GM21786 (cell line): ENCODE data around the gene WDR43.
"Not testable (repeated sequence)": the region's sequence is repeated elsewhere in the genome, so short reads cannot be mapped to it uniquely, and the experiment has no call there.

ENCODE experiments used
- ATAC-seq: cut with Tn5 transposase; IDR thresholded peaks from one replicate; pipeline ENCODE4 v1.9.1; 2021; ENCODE audit not compliant: unreplicated experiment

Gene WDR43

GRCh38 chr2:28956890-28957289 lies 62.4 kb downstream of the WDR43 start:
- ATAC-seq: no peak

GRCh38 chr2:28958689-28959088 lies 64.2 kb downstream of the WDR43 start:
- ATAC-seq: no peak

GRCh38 chr2:28960401-28960800 lies 65.9 kb downstream of the WDR43 start:
- no peak for ATAC-seq

GRCh38 chr2:28962505-28962904 lies 68.0 kb downstream of the WDR43 start:
- no peak for ATAC-seq

- no peak for ATAC-seq
Measured at GRCh38 chr2:28970464-28971160, 76.1 kb downstream of the WDR43 start.

- ATAC-seq: no peak
Measured at GRCh38 chr2:28972778-28973335, 78.4 kb downstream of the WDR43 start.

GRCh38 chr2:28974252-28974651 lies 79.8 kb downstream of the WDR43 start:
- ATAC-seq: no peak

GRCh38 chr2:28975671-28976070 lies 81.2 kb downstream of the WDR43 start:
- no peak for ATAC-seq

GRCh38 chr2:28976584-28976983 lies 82.1 kb downstream of the WDR43 start:
- no peak for ATAC-seq

- no peak for ATAC-seq
Measured at GRCh38 chr2:28977176-28977875, 82.9 kb downstream of the WDR43 start.

- not testable (repeated sequence) for ATAC-seq
Measured at GRCh38 chr2:28978001-28978400, 83.5 kb downstream of the WDR43 start.

GRCh38 chr2:28978606-28979005 lies 84.1 kb downstream of the WDR43 start:
- ATAC-seq: no peak

GRCh38 chr2:28979041-28979440 lies 84.6 kb downstream of the WDR43 start:
- no peak for ATAC-seq

GRCh38 chr2:28979576-28980366 lies 85.3 kb downstream of the WDR43 start:
- no peak for ATAC-seq

GRCh38 chr2:28980368-28981015 lies 86.0 kb downstream of the WDR43 start:
- ATAC-seq: no peak

GRCh38 chr2:28981016-28981441 lies 86.6 kb downstream of the WDR43 start, which contains the start of gene TOGARAM2:
TOGARAM2 (plus strand) TSS chr2:28981298; CDS start chr2:28994835, 13,537 bp downstream.
- no peak for ATAC-seq

GRCh38 chr2:28981620-28982376 lies 87.3 kb downstream of the WDR43 start:
- no peak for ATAC-seq

- ATAC-seq: no peak
Measured at GRCh38 chr2:28982381-28982950, 88.0 kb downstream of the WDR43 start.

GRCh38 chr2:28986429-28986828 lies 92.0 kb downstream of the WDR43 start:
- ATAC-seq: no peak

GRCh38 chr2:28989973-28990372 lies 95.5 kb downstream of the WDR43 start:
- no peak for ATAC-seq
